K562 (cell line): Measurements from ENCODE around the gene NRF1. TPM values are rescaled to one million over a fixed set of nuclear protein-coding genes. Genes with fewer than 3 reads are reported as not detected.
"Not testable (repeated sequence)": the region's sequence is repeated elsewhere in the genome, so short reads cannot be mapped to it uniquely, and the experiment has no call there.

Source experiments
- ATAC-seq: fragments of 200-7000 bp; cut with Tn5 transposase; 3 replicates; pipeline ENCODE4 v1.9.1; 2020; ENCODE audit warnings: moderate library complexity
- BruUV-seq: library from RNA; stranded (reverse); fragments of 400-500 nt; replicated peaks from 2 replicates; lab custom pipeline; 2021; lab: Mats Ljungman, UMichigan
- CTCF ChIA-PET: fragments of 300-600 bp; formaldehyde crosslinking; extraction: SDS; loops from one replicate; lab custom pipeline; 2021; ENCODE audit warnings: low intra/inter-chr PET ratio; lab: Yijun Ruan, JAX
- POLR2A ChIA-PET: fragments of 300-600, 350-650 bp; sonication (Branson Sonifier 250); formaldehyde crosslinking; extraction: SDS; loops from one replicate; lab custom pipeline; 2021; ENCODE audit warnings: antibody characterized with exemption, inconsistent platforms; lab: Yijun Ruan, JAX
- DNase-seq, 4 experiments: peaks; one replicate each; pipeline versions ENCODE4 v3.0.0 to v3.0.0-alpha.2; 2011 to 2018; ENCODE audit warnings: low spot score in 3 of 4, mixed read lengths in 3 of 4; ENCODE audit errors: extremely low read depth in 1 of 4
- FAIRE-seq: peaks from 2 replicates; lab custom pipeline; 2011; peaks lifted over from hg19 to GRCh38; lab: Jason Lieb, UNC
- H2AFZ ChIP-seq: 2 replicates; pipeline ENCODE4 v1.6.0; 2011; ENCODE audit warnings: low read depth, low read length, control low read depth, inconsistent platforms
- H3K27ac ChIP-seq: fragments of 200-600 bp; 3 replicates; pipeline ENCODE4 v1.8.0; 2011; ENCODE audit warnings: low read depth, mild to moderate bottlenecking, control low read depth, inconsistent platforms, low read length, moderate library complexity, mixed read lengths; ENCODE audit errors: extremely low read depth
- H3K27me3 ChIP-seq, 2 experiments: fragments of 300-600 bp in 1 of 2; 2 replicates in 1 of 2; 3 replicates in 1 of 2; pipeline versions ENCODE4 v1.6.0 to v1.8.0; 2011; ENCODE audit warnings: inconsistent platforms in 2 of 2, low read length in 2 of 2, mild to moderate bottlenecking in 1 of 2, mixed read lengths in 1 of 2, moderate library complexity in 1 of 2; ENCODE audit not compliant: control insufficient read depth in 2 of 2, insufficient read depth in 2 of 2
- H3K36me3 ChIP-seq: fragments of 300-600 bp; 3 replicates; pipeline ENCODE4 v1.8.0; 2011; ENCODE audit warnings: mild to moderate bottlenecking, low read length, inconsistent platforms; ENCODE audit not compliant: control insufficient read depth, insufficient read depth
- H3K4me1 ChIP-seq, 2 experiments: fragments of 200-600 bp in 1 of 2; replicated peaks in 1 of 2; 2 replicates in 1 of 2; 3 replicates in 1 of 2; pipeline versions ENCODE4 v1.5.1 to v1.8.0; 2011; ENCODE audit warnings: inconsistent platforms in 2 of 2, low read length in 2 of 2, mild to moderate bottlenecking in 1 of 2, mixed read lengths in 1 of 2, moderate library complexity in 1 of 2; ENCODE audit not compliant: control insufficient read depth in 2 of 2, insufficient read depth in 2 of 2
- H3K4me2 ChIP-seq: 2 replicates; pipeline ENCODE4 v1.6.1; 2011; ENCODE audit warnings: low read length, control low read depth, inconsistent platforms, mixed read lengths; ENCODE audit not compliant: insufficient read depth
- H3K4me3 ChIP-seq: fragments of 200-600 bp; sonication (generic), shearing (Covaris generic); 2 replicates; pipeline ENCODE4 v1.5.1; 2016; ENCODE audit warnings: control low read depth, inconsistent platforms
- H3K79me2 ChIP-seq: fragments of 200-600 bp; 3 replicates; pipeline ENCODE4 v1.8.0; 2011; ENCODE audit warnings: low read length, inconsistent platforms; ENCODE audit not compliant: control insufficient read depth, insufficient read depth
- H3K9ac ChIP-seq, 2 experiments: 2 replicates each; pipeline versions ENCODE4 v1.6.0 to v1.6.1; 2011; ENCODE audit warnings: low read depth in 2 of 2, low read length in 2 of 2, control low read depth in 1 of 2, inconsistent platforms in 1 of 2, mild to moderate bottlenecking in 1 of 2, mixed read lengths in 1 of 2; ENCODE audit not compliant: insufficient read depth in 1 of 2
- H3K9me1 ChIP-seq: one replicate; pipeline ENCODE4 v1.6.0; 2011; ENCODE audit warnings: inconsistent platforms, mild to moderate bottlenecking, low read length, moderate library complexity; ENCODE audit not compliant: control insufficient read depth, insufficient read depth
- H3K9me3 ChIP-seq: replicated peaks from 2 replicates; pipeline ENCODE4 v1.5.1; 2011; ENCODE audit warnings: low read depth, low read length, inconsistent platforms; ENCODE audit not compliant: control insufficient read depth, insufficient read depth
- H4K20me1 ChIP-seq: replicated peaks from 2 replicates; pipeline ENCODE4 v1.6.1; 2011; ENCODE audit warnings: low read length, inconsistent platforms, mixed read lengths; ENCODE audit not compliant: control insufficient read depth, insufficient read depth
- ARID1B ChIP-seq: fragments of 450-650 bp; IDR thresholded peaks from 2 replicates; pipeline ENCODE4 v1.6.1; 2016; ENCODE audit warnings: antibody characterized with exemption, mild to moderate bottlenecking, inconsistent platforms
- RBM22 ChIP-seq: fragments of 200-400 bp; formaldehyde crosslinking; IDR thresholded peaks from 2 replicates; pipeline ENCODE4 v1.6.1; 2018; ENCODE audit warnings: low read length, low read depth; ENCODE audit not compliant: poor library complexity, severe bottlenecking
- ZNF583 ChIP-seq: fragments of 250-450 bp; sonication (Bioruptor Pico); IDR thresholded peaks from 2 replicates; pipeline ENCODE4 v1.4.0; 2020
- WGBS: fragments of 100-300 bp; shearing (Covaris generic); methylation state at CpG from one replicate; pipeline ENCODE4 v1.1.6; 2016; ENCODE audit warnings: low coverage, mixed read lengths; ENCODE audit not compliant: insufficient coverage; ENCODE audit errors: missing lambda C conversion rate; 5-methylcytosine and 5-hydroxymethylcytosine counted together
- in situ Hi-C: fragments of 300-500 bp; cut with MboI; formaldehyde crosslinking; loops from 4 replicates; pipeline ENCODE4 v1.15.0; 2018; ENCODE audit warnings: inconsistent platforms, mixed read lengths
- intact Hi-C: fragments of 100-400 bp; cut with micrococcal nuclease; formaldehyde crosslinking; loops from 2 replicates; pipeline ENCODE4 v1.14.2; 2022
- polyA plus RNA-seq, 8 experiments: library from polyadenylated mRNA; depleted of rRNA in 4 of 8; stranded (reverse) in 5 of 8; unstranded in 3 of 8; fragments of >200 nt; fragmentation: Nextera tagmentation in 2 of 8; fragmentation: Illumina TruSeq in 1 of 8; extraction: Ambion mirVana in 2 of 8; extraction: Trizol in 1 of 8; gene quantifications; 2 replicates each; pipeline versions ENCODE4 v1.2.1 to v1.2.3, GENCODE V29; 2011 to 2014; ENCODE audit warnings: inconsistent platforms in 1 of 8, missing spikeins in 1 of 8
- total RNA-seq, 7 experiments: library from RNA; depleted of rRNA in 6 of 7; stranded (reverse); fragments of >200 nt in 6 of 7; fragmentation: Illumina TruSeq in 2 of 7; extraction: Trizol in 2 of 7; gene quantifications; 2 replicates each; pipeline versions ENCODE4 v1.2.1 to v1.2.3, GENCODE V29; 2011 to 2021; ENCODE audit warnings: low replicate concordance in 1 of 7
- TF ChIP-seq, protein P1 (sequence below): fragments of 450-650 bp; IDR thresholded peaks from 2 replicates; pipeline ENCODE4 v1.7.1; 2018; ENCODE audit warnings: mild to moderate bottlenecking, low read depth; ENCODE audit not compliant: partially characterized antibody
- TF ChIP-seq, protein P2 (sequence below): sonication (generic); formaldehyde crosslinking; IDR thresholded peaks from 2 replicates; pipeline ENCODE4 v1.9.0; 2022; ENCODE audit warnings: mild to moderate bottlenecking, missing genetic modification reagents

The NRF1 gene
- total and polyA plus RNA-seq, 9 of the 15 experiments (the other 6 are each of a cell fraction or from before 2014, with no cell fraction given) = 8.6 to 28.8 (median 20.3) TPM

DNA sequence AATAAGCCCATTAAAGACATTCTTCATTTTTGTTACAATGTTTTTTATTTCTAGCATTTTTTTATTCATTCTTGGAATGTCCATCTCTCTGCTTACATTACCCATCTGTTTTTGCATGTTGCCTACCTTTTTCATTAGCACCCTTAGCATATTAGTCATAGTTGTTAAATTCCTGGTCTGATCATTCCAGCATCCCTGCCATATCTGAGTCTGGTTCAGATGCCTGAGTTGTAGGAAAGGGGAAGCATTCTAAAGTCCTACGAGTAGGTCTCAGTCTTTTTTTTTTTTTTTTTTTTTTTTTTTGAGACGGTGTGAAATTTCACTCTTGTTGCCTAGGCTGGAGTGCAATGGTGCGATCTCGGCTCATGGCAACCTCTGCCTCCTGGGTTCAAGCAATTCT lies 19.7 kb upstream of the NRF1 start (continued):
- TF ChIP-seq, protein P1, sequence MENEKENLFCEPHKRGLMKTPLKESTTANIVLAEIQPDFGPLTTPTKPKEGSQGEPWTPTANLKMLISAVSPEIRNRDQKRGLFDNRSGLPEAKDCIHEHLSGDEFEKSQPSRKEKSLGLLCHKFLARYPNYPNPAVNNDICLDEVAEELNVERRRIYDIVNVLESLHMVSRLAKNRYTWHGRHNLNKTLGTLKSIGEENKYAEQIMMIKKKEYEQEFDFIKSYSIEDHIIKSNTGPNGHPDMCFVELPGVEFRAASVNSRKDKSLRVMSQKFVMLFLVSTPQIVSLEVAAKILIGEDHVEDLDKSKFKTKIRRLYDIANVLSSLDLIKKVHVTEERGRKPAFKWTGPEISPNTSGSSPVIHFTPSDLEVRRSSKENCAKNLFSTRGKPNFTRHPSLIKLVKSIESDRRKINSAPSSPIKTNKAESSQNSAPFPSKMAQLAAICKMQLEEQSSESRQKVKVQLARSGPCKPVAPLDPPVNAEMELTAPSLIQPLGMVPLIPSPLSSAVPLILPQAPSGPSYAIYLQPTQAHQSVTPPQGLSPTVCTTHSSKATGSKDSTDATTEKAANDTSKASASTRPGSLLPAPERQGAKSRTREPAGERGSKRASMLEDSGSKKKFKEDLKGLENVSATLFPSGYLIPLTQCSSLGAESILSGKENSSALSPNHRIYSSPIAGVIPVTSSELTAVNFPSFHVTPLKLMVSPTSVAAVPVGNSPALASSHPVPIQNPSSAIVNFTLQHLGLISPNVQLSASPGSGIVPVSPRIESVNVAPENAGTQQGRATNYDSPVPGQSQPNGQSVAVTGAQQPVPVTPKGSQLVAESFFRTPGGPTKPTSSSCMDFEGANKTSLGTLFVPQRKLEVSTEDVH = no peak
- TF ChIP-seq RBM22 (no peak), ZNF583 (no peak), ARID1B (no peak)
- TF ChIP-seq, protein P2, sequence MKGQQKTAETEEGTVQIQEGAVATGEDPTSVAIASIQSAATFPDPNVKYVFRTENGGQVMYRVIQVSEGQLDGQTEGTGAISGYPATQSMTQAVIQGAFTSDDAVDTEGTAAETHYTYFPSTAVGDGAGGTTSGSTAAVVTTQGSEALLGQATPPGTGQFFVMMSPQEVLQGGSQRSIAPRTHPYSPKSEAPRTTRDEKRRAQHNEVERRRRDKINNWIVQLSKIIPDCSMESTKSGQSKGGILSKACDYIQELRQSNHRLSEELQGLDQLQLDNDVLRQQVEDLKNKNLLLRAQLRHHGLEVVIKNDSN (CRISPR knock-in tag) = no peak

GRCh38 chr7:129596386-129596785 lies 15.1 kb upstream of the NRF1 start:
- H3K9ac ChIP-seq, BruUV-seq, H4K20me1 ChIP-seq, H3K79me2 ChIP-seq, H3K4me3 ChIP-seq, H3K9me1 ChIP-seq, intact Hi-C loops, DNase-seq, FAIRE-seq, ATAC-seq, H2AFZ ChIP-seq, H3K4me1 ChIP-seq, CTCF ChIA-PET, H3K4me2 ChIP-seq, H3K9me3 ChIP-seq, in situ Hi-C loops, H3K36me3 ChIP-seq, H3K27ac ChIP-seq, H3K27me3 ChIP-seq: not testable (repeated sequence)
- WGBS = 15% methylated on average over 6 of the region's 6 CpGs
- POLR2A ChIA-PET = interaction anchor here (2.1 kb wide), 1 partner anchor 9 kb away, joined by 8 read pairs; no protein-coding TSS in a partner anchor
